SU-DHL-6 (cell line): Measurements from ENCODE around the gene RAD51B.

Source experiments
- EZH2phosphoT487 ChIP-seq: fragments of 200-600 bp; sonication (generic), shearing (Covaris generic); conservative IDR thresholded peaks from 2 replicates; pipeline ENCODE4 v1.6.1; 2018; ENCODE audit warnings: mild to moderate bottlenecking, antibody characterized with exemption, low read length, moderate library complexity, mixed read lengths
- TF ChIP-seq, protein P1 (sequence below): fragments of 200-600 bp; sonication (generic); IDR thresholded peaks from one replicate; pipeline ENCODE4 v1.5.1; 2017; ENCODE audit warnings: antibody characterized with exemption, mild to moderate bottlenecking, low read length, moderate library complexity; ENCODE audit not compliant: insufficient read depth, poor library complexity, severe bottlenecking

- TF ChIP-seq, protein P1, sequence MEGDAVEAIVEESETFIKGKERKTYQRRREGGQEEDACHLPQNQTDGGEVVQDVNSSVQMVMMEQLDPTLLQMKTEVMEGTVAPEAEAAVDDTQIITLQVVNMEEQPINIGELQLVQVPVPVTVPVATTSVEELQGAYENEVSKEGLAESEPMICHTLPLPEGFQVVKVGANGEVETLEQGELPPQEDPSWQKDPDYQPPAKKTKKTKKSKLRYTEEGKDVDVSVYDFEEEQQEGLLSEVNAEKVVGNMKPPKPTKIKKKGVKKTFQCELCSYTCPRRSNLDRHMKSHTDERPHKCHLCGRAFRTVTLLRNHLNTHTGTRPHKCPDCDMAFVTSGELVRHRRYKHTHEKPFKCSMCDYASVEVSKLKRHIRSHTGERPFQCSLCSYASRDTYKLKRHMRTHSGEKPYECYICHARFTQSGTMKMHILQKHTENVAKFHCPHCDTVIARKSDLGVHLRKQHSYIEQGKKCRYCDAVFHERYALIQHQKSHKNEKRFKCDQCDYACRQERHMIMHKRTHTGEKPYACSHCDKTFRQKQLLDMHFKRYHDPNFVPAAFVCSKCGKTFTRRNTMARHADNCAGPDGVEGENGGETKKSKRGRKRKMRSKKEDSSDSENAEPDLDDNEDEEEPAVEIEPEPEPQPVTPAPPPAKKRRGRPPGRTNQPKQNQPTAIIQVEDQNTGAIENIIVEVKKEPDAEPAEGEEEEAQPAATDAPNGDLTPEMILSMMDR: no peak
- no peak for TF ChIP-seq EZH2phosphoT487
Measured at GRCh38 chr14:68403191-68404145, 583.9 kb downstream of the RAD51B start.
